ENCODE data around the gene MAD2L2.

Gene MAD2L2

DNA sequence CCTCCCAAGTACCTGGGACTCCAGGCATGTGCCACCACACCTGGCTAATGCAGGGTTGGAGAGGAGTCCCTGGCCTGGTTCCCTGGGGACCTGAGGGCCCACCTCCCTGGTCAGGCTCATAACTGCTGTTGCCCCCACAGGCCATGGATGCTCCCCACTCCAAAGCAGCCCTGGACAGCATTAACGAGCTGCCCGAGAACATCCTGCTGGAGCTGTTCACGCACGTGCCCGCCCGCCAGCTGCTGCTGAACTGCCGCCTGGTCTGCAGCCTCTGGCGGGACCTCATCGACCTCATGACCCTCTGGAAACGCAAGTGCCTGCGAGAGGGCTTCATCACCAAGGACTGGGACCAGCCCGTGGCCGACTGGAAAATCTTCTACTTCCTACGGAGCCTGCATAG is 12.4 kb downstream of the MAD2L2 start:
- TF ChIP-seq, protein P1, sequence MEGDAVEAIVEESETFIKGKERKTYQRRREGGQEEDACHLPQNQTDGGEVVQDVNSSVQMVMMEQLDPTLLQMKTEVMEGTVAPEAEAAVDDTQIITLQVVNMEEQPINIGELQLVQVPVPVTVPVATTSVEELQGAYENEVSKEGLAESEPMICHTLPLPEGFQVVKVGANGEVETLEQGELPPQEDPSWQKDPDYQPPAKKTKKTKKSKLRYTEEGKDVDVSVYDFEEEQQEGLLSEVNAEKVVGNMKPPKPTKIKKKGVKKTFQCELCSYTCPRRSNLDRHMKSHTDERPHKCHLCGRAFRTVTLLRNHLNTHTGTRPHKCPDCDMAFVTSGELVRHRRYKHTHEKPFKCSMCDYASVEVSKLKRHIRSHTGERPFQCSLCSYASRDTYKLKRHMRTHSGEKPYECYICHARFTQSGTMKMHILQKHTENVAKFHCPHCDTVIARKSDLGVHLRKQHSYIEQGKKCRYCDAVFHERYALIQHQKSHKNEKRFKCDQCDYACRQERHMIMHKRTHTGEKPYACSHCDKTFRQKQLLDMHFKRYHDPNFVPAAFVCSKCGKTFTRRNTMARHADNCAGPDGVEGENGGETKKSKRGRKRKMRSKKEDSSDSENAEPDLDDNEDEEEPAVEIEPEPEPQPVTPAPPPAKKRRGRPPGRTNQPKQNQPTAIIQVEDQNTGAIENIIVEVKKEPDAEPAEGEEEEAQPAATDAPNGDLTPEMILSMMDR (IDR thresholded peaks at IDR 0.05; ENCODE audit: control insufficient read depth, extremely low read depth, insufficient read depth), result no peak
- DNase-seq (ENCODE audit: low read depth), result no peak
- H3K4me3 ChIP-seq (ENCODE audit: low read depth, low read length), result no peak overlapping the region

- peak overlapping the region; percentile 49 for H3K4me3 ChIP-seq (ENCODE audit: low read depth, low read length)
- DNase-seq (ENCODE audit: low read depth), result no peak
- TF ChIP-seq, protein P1 (IDR thresholded peaks at IDR 0.05; ENCODE audit: control insufficient read depth, extremely low read depth, insufficient read depth), result no peak
Observed at GRCh38 chr1:11664336-11665065, 16.4 kb downstream of the MAD2L2 start.

GRCh38 chr1:11661103-11661502 is 19.8 kb downstream of the MAD2L2 start:
- no peak overlapping the region for H3K4me3 ChIP-seq (ENCODE audit: low read depth, low read length)
- TF ChIP-seq, protein P1 (IDR thresholded peaks at IDR 0.05; ENCODE audit: control insufficient read depth, extremely low read depth, insufficient read depth), result no peak
- no peak for DNase-seq (ENCODE audit: low read depth)

DNA sequence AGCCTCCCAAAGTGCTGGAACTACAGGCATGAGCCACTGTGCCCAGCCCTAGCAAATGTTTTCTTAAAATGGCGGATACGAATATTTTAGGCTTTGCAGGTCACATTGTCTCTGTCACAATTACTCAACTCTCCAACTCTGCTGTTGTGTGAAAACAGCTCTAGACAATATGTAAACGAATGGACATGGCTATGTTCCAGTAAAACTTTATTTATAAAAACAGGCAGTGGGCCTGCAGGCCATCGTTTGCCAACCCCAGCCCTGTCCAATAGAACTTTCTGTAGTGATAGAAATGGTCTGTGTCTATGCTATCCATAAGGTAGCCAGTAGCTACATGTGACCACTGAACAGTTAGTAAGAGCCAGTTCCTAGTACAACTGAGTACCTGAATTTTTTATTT is 21.2 kb downstream of the MAD2L2 start:
- H3K4me3 ChIP-seq (ENCODE audit: low read depth, low read length), result no peak overlapping the region
- no peak for DNase-seq (ENCODE audit: low read depth)
- TF ChIP-seq, protein P1 (IDR thresholded peaks at IDR 0.05; ENCODE audit: control insufficient read depth, extremely low read depth, insufficient read depth), result no peak

DNA sequence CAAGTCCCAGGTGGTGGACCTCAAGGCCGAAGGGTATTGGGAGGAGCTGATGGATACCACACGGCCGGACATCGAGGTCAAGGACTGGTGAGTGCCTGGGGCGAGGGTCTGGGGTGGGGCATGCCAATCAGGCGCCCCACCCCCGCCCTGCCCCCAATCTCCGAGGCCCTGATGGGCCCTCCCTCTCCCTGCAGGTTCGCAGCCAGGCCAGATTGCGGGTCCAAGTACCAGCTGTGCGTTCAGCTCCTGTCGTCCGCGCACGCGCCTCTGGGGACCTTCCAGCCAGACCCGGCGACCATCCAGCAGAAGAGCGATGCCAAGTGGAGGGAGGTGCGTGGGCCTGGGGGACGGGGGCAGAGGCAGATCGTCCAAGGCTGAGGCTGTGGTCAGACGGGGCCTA is 22.4 kb downstream of the MAD2L2 start:
- no peak for DNase-seq (ENCODE audit: low read depth)
- TF ChIP-seq, protein P1 (IDR thresholded peaks at IDR 0.05; ENCODE audit: control insufficient read depth, extremely low read depth, insufficient read depth), result no peak
- no peak overlapping the region for H3K4me3 ChIP-seq (ENCODE audit: low read depth, low read length)

DNA sequence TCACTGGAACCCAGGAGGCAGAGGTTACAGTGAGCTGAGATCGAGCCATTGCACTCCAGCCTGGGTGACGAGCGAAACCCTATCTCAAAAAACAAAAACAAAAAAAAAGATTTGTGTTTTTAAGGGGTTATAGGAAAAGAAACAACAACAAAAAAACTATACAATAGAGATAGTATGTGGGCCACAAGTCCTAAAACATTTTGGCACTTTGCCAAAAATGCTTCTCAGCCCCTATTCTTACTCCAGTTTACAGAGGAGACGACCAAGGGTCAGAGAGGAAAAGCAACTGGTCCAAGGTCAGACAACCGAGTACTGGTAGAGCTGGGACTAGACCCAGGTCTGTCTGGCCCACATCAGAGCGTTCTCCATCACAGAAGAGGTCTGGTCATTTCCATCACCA is 23.3 kb downstream of the MAD2L2 start:
- H3K4me3 ChIP-seq (ENCODE audit: low read depth, low read length), result no peak overlapping the region
- TF ChIP-seq, protein P1 (IDR thresholded peaks at IDR 0.05; ENCODE audit: control insufficient read depth, extremely low read depth, insufficient read depth), result no peak
- DNase-seq (ENCODE audit: low read depth), result no peak

All from LNCaP clone FGC (cell line).